Neural progenitor cell (in vitro differentiated cells): ENCODE data around the gene CP.

Experiments used
- CTCF ChIP-seq: fragments of 200-600 bp; sonication (generic); IDR thresholded peaks from 2 replicates; pipeline ENCODE4 v1.5.1; 2017; ENCODE audit warnings: antibody characterized with exemption, mild to moderate bottlenecking
- EZH2 ChIP-seq: fragments of 200-600 bp; sonication (generic); IDR thresholded peaks from 2 replicates; pipeline ENCODE4 v1.6.1; 2017; ENCODE audit warnings: antibody characterized with exemption, mild to moderate bottlenecking, moderate library complexity
- EZH2phosphoT487 ChIP-seq: fragments of 200-600 bp; sonication (generic); IDR thresholded peaks from 2 replicates; pipeline ENCODE4 v1.6.1; 2017; ENCODE audit warnings: antibody characterized with exemption

GRCh38 chr3:149170672-149171071, 51.0 kb downstream of the CP start:
- no peak for TF ChIP-seq CTCF
- TF ChIP-seq EZH2, result no peak
- no peak for TF ChIP-seq EZH2phosphoT487
